ENCODE data around the gene FAM13A. TPM values are rescaled to one million over a fixed set of nuclear protein-coding genes. Genes with fewer than 3 reads are reported as not detected.
A peak's percentile ranks its signal among the peaks of the same experiment; 100 is the strongest.

The FAM13A gene
- total and polyA plus RNA-seq, 7 donors, result 3.8 to 76.0 (median 15.2) TPM

DNA sequence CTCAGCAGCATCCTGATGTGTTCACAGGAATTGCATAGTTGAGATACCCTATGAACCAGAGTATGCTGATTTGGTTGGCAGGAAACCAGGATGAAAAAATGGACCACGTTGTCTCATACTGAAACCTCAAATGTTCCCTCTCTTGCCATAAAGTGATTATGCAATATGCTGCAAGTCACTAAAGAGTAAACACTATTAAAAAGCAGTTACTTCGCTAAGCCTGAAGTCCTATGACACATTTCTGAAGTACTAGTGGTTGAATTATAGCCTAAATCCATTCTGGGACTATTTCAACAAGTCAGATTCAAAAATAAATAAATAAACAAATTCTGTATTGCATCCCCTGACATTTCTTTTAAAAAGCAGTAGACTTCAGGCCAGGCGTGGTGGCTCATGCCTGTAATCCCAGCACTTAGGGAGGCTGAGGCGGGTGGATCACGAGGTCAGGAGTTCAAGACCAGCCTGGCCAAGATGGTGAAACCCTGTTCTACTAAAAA lies 253.3 kb downstream of the FAM13A start:
- Histone ChIP-seq H3K9me3 (no peaks in the 10 kb centered on the region), H3K27ac (peak overlapping the region; percentile 5), H3K4me1 (peaks cover 27% of the 10 kb centered on the region), H3K36me3 (ENCODE audit: insufficient read depth in 1 of 2, low read depth in 1 of 2) (peaks cover 0 to 9% of the 10 kb centered on the region in 2 donors), H3K27me3 (ENCODE audit: insufficient read depth in 3 of 3, low read length in 2 of 3) (no peaks in the 10 kb centered on the region), H3K4me3 (no peak overlapping the region)
- DNase-seq (peak in 1 of 2 donors; percentile 68), ATAC-seq (peak; percentile 45 to 91 (median 86))
- 54 to 66% (median 63%) methylated on average over 5 of the region's 5 CpGs for WGBS, 3 donors
- TF ChIP-seq, protein P1, sequence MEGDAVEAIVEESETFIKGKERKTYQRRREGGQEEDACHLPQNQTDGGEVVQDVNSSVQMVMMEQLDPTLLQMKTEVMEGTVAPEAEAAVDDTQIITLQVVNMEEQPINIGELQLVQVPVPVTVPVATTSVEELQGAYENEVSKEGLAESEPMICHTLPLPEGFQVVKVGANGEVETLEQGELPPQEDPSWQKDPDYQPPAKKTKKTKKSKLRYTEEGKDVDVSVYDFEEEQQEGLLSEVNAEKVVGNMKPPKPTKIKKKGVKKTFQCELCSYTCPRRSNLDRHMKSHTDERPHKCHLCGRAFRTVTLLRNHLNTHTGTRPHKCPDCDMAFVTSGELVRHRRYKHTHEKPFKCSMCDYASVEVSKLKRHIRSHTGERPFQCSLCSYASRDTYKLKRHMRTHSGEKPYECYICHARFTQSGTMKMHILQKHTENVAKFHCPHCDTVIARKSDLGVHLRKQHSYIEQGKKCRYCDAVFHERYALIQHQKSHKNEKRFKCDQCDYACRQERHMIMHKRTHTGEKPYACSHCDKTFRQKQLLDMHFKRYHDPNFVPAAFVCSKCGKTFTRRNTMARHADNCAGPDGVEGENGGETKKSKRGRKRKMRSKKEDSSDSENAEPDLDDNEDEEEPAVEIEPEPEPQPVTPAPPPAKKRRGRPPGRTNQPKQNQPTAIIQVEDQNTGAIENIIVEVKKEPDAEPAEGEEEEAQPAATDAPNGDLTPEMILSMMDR (IDR thresholded peaks at IDR 0.05), result no peak
- intact Hi-C loops (cut with DNase I), result no loop called here

DNA sequence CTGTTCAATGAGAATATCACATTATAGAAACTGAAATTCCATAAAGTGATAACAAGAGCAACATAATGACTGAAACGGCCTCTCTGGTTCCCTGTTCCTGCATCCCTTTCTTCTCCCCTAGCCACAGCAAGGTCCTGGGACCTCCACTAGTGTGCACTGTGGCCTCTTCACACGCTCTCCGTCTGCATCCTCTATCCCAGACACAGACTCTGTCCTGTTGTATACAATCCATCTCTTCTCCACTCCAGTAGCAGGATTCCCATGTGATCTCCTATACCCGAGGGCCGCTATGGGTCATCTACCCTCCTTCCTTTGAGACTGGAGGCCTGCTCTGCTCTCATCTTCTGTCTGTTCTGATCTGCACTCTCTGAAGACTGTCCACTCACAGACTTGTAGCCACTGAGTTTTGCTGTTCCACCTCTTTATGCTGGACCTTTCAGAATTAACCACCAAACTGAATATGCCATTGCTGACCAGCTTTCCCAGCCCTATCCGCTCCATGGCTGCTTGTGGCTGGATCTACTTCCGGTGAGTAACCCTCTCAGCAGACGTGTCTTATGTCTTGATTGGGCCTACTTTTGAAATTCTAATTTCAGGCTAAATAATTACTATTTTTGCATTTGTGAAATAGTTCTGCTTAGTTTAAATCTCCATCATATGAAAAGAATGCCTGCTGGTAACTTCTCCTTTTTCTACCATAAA lies 254.2 kb downstream of the FAM13A start:
- no peak for DNase-seq
- Histone ChIP-seq H3K27me3 (ENCODE audit: insufficient read depth in 3 of 3, low read length in 2 of 3) (no peaks in the 10 kb centered on the region), H3K27ac (peak overlapping the region; percentile 37), H3K4me3 (no peak overlapping the region), H3K36me3 (ENCODE audit: insufficient read depth in 1 of 2, low read depth in 1 of 2) (peaks cover 0 to 9% of the 10 kb centered on the region in 2 donors), H3K4me1 (peaks cover 22% of the 10 kb centered on the region), H3K9me3 (no peaks in the 10 kb centered on the region)
- 90 to 93% (median 91%) methylated on average over 8 of the region's 8 CpGs for WGBS, 3 donors
- intact Hi-C loops (cut with DNase I), result no loop called here
- TF ChIP-seq, protein P1 (IDR thresholded peaks at IDR 0.05), result no peak
- ATAC-seq, result peak; percentile 36 to 55 (median 36)

DNA sequence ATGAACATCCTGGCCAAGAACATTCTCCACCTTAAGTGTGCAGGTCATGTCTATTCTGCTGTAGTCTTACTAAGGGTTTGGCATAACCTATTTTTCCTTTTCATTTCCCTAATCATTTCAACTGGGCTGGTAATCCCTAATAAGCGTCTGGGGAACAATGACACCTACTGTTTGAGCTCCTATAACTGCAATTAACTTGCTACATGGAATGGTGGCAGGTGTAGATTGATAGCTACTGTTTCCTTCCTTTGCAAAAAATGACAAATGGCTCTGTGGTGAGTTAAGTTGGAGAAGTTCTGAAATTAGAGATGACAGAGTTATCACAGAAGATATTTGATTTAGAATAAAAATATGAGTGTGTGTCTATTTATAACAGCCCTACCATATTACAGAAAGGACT lies 254.8 kb downstream of the FAM13A start:
- 23 to 50% (median 32%) methylated on average over 1 of the region's 1 CpG for whole genome bisulfite sequencing, 3 donors
- peaks cover 16% of the 10 kb centered on the region for H3K4me1 ChIP-seq
- no peaks in the 10 kb centered on the region for H3K27me3 ChIP-seq (ENCODE audit: insufficient read depth in 3 of 3, low read length in 2 of 3)
- ATAC-seq, result peak; percentile 21 to 50 (median 36)
- H3K4me3 ChIP-seq, result no peak overlapping the region
- TF ChIP-seq, protein P1 (IDR thresholded peaks at IDR 0.05), result no peak
- intact Hi-C loops (cut with DNase I), result no loop called here
- peaks cover 0 to 9% of the 10 kb centered on the region in 2 donors for H3K36me3 ChIP-seq (ENCODE audit: insufficient read depth in 1 of 2, low read depth in 1 of 2)
- peak overlapping the region; percentile 37 for H3K27ac ChIP-seq
- DNase-seq, result no peak
- no peaks in the 10 kb centered on the region for H3K9me3 ChIP-seq

DNA sequence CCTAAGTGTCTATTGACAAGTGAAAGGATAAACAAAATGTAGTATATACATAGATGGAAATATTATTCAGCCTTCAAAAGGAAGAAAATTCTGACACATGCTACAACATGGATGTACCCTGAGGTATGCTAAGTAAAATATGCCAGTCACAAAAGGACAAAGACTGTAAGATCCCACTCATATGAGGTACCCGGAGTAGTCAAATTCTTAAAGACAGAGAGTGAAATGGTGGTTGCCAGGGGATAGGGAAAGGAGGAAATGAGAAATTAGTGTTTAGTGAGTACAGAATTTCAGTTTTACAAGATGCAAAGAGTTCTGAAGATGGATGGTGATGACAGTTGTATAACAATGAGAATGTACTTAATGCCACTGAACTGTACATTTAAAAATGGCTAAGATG lies 257.1 kb downstream of the FAM13A start:
- no peak overlapping the region for H3K4me3 ChIP-seq
- WGBS, 3 donors, result 96 to 97% (median 97%) methylated on average over 1 of the region's 1 CpG
- H3K27ac ChIP-seq, result no peak overlapping the region
- H3K27me3 ChIP-seq (ENCODE audit: insufficient read depth in 3 of 3, low read length in 2 of 3), result no peaks in the 10 kb centered on the region
- peaks cover 14% of the 10 kb centered on the region for H3K4me1 ChIP-seq
- TF ChIP-seq, protein P1 (IDR thresholded peaks at IDR 0.05), result no peak
- DNase-seq (no peak), ATAC-seq (no peak)
- intact Hi-C loops (cut with DNase I), result loop anchor here in 1 of 2 donors (10.0 kb wide), 1 partner anchor 275 kb away; the partner anchor contains the start of gene PYURF
- peaks cover 0 to 9% of the 10 kb centered on the region in 2 donors for H3K36me3 ChIP-seq (ENCODE audit: insufficient read depth in 1 of 2, low read depth in 1 of 2)
- peaks cover 6% of the 10 kb centered on the region for H3K9me3 ChIP-seq
